GM12878 (cell line): Measurements from ENCODE around the gene ATXN1. TPM values are rescaled to one million over a fixed set of nuclear protein-coding genes. Genes with fewer than 3 reads are reported as not detected.

Source experiments
- ATAC-seq: fragments of 200-7000 bp; cut with Tn5 transposase; 3 replicates; pipeline ENCODE4 v1.9.1; 2020; ENCODE audit warnings: mild to moderate bottlenecking, moderate library complexity
- BruUV-seq: library from RNA; stranded (reverse); fragments of 400-500 nt; replicated peaks from 2 replicates; lab custom pipeline; 2021; lab: Mats Ljungman, UMichigan
- CTCF ChIA-PET: fragments of 300-600 bp; sonication (Branson Sonifier 250); formaldehyde crosslinking; extraction: SDS; loops from one replicate; lab custom pipeline; 2021; ENCODE audit warnings: inconsistent platforms; lab: Yijun Ruan, JAX
- POLR2A ChIA-PET: fragments of 350-600 bp; formaldehyde crosslinking; extraction: SDS; loops from one replicate; lab custom pipeline; 2021; ENCODE audit warnings: inconsistent platforms; lab: Charles Lee
- RAD21 ChIA-PET: fragments of 300-600 bp; sonication (Branson Sonifier 250); formaldehyde crosslinking; loops from one replicate; lab custom pipeline; 2023; ENCODE audit warnings: antibody characterized with exemption; ENCODE audit not compliant: unreplicated experiment; lab: Charles Lee
- SMC1A ChIA-PET: fragments of 300-600 bp; sonication (Branson Sonifier 250); formaldehyde crosslinking; loops from one replicate; lab custom pipeline; 2023; ENCODE audit not compliant: unreplicated experiment, uncharacterized antibody; lab: Charles Lee
- DNase-seq: peaks from one replicate; pipeline ENCODE4 v3.0.0-alpha.2; 2011; ENCODE audit warnings: low read depth, low spot score
- FAIRE-seq: peaks from 3 replicates; lab custom pipeline; 2011; peaks lifted over from hg19 to GRCh38; lab: Jason Lieb, UNC
- H2AFZ ChIP-seq: 2 replicates; pipeline ENCODE4 v1.6.0; 2011; ENCODE audit warnings: low read depth, low read length, control low read depth; ENCODE audit not compliant: control insufficient read depth
- H3K27ac ChIP-seq: 2 replicates; pipeline ENCODE4 v1.5.1; 2011; ENCODE audit warnings: control low read depth; ENCODE audit not compliant: control insufficient read depth, insufficient read depth
- H3K27me3 ChIP-seq, 2 experiments: replicated peaks in 1 of 2; 2 replicates each; pipeline versions ENCODE4 v1.6.0 to v1.6.1; 2011; ENCODE audit warnings: low read length in 1 of 2; ENCODE audit not compliant: control insufficient read depth in 2 of 2, insufficient read depth in 2 of 2
- H3K36me3 ChIP-seq, 2 experiments: 2 replicates each; pipeline ENCODE4 v1.5.1; 2011; ENCODE audit warnings: low read length in 1 of 2; ENCODE audit not compliant: control insufficient read depth in 2 of 2, insufficient read depth in 2 of 2
- H3K4me1 ChIP-seq: 2 replicates; pipeline ENCODE4 v1.6.1; 2011; ENCODE audit warnings: mild to moderate bottlenecking, low read length, moderate library complexity, mixed read lengths; ENCODE audit not compliant: control insufficient read depth, insufficient read depth
- H3K4me2 ChIP-seq: 2 replicates; pipeline ENCODE4 v1.6.0; 2011; ENCODE audit warnings: control low read depth; ENCODE audit not compliant: control insufficient read depth, insufficient read depth
- H3K4me3 ChIP-seq: fragments of 200-600 bp; sonication (generic); 2 replicates; pipeline ENCODE4 v1.5.1; 2016
- H3K79me2 ChIP-seq: 2 replicates; pipeline ENCODE4 v1.6.0; 2011; ENCODE audit warnings: low read length; ENCODE audit not compliant: control insufficient read depth, insufficient read depth
- H3K9ac ChIP-seq: 2 replicates; pipeline ENCODE4 v1.8.0; 2011; ENCODE audit warnings: low read length, control low read depth, mixed read lengths; ENCODE audit not compliant: control insufficient read depth, insufficient read depth
- H3K9me3 ChIP-seq: replicated peaks from 3 replicates; pipeline ENCODE4 v1.5.1; 2011; ENCODE audit warnings: mild to moderate bottlenecking, low read length; ENCODE audit not compliant: control insufficient read depth, insufficient read depth
- H4K20me1 ChIP-seq: 2 replicates; pipeline ENCODE4 v1.6.0; 2011; ENCODE audit not compliant: control insufficient read depth, insufficient read depth
- E2F4 ChIP-seq: IDR thresholded peaks from 2 replicates; pipeline ENCODE4 v1.6.1; 2012; ENCODE audit warnings: low read depth, low read length, improper control_type of control experiment
- LARP7 ChIP-seq: fragments of 450-650 bp; IDR thresholded peaks from 2 replicates; pipeline ENCODE4 v1.6.1; 2017; ENCODE audit warnings: mild to moderate bottlenecking
- SKIL ChIP-seq: fragments of 450-650 bp; IDR thresholded peaks from 2 replicates; pipeline ENCODE4 v1.6.1; 2017; ENCODE audit warnings: mild to moderate bottlenecking, low read depth, inconsistent platforms; ENCODE audit not compliant: poor library complexity, severe bottlenecking
- ZNF687 ChIP-seq: fragments of 450-650 bp; IDR thresholded peaks from 2 replicates; pipeline ENCODE4 v1.6.1; 2017; ENCODE audit warnings: mild to moderate bottlenecking, moderate library complexity
- WGBS: methylation state at CpG from one replicate; pipeline ENCODE4 v1.1.6; 2016; ENCODE audit warnings: low lambda C conversion rate; ENCODE audit not compliant: insufficient replicate concordance, insufficient coverage; ENCODE audit errors: missing lambda C conversion rate; 5-methylcytosine and 5-hydroxymethylcytosine counted together
- in situ Hi-C: fragments of 300-500 bp; cut with MboI; formaldehyde crosslinking; loops from 9 replicates; pipeline ENCODE4 v1.14.3; 2018; ENCODE audit warnings: mixed read lengths
- intact Hi-C: fragments of 100-400 bp; cut with micrococcal nuclease; formaldehyde crosslinking; loops from one replicate; pipeline ENCODE4 v1.14.2; 2022; ENCODE audit not compliant: unreplicated experiment
- polyA plus RNA-seq, 11 experiments: library from polyadenylated mRNA; depleted of rRNA in 4 of 11; unstranded in 6 of 11; stranded (reverse) in 5 of 11; fragments of >200 nt; fragmentation: Nextera tagmentation in 4 of 11; fragmentation: Illumina TruSeq in 1 of 11; extraction: Ambion mirVana in 4 of 11; extraction: Trizol in 1 of 11; gene quantifications; 1 replicate in 1 of 11; 2 replicates in 10 of 11; pipeline versions ENCODE4 v1.2.1 to v1.2.3, GENCODE V29; 2011 to 2016; ENCODE audit warnings: inconsistent platforms in 2 of 11, missing spikeins in 2 of 11, low read depth in 1 of 11
- total RNA-seq, 4 experiments: library from RNA; depleted of rRNA in 3 of 4; stranded (reverse); fragments of >200 nt in 3 of 4; fragmentation: Illumina TruSeq in 1 of 4; extraction: Trizol in 1 of 4; gene quantifications; 2 replicates each; pipeline versions ENCODE4 v1.2.1 to v1.2.3, GENCODE V29; 2013 to 2021

Gene ATXN1
- total and polyA plus RNA-seq, 10 of the 15 experiments (the other 5 are each of a cell fraction or from before 2014, with no cell fraction given): 12.2 to 51.2 (median 20.5) TPM

- Histone ChIP-seq H3K9me3 (no peaks in the 10 kb centered on the region; the same call in 2 of the 3 replicates), H3K27me3 (no peaks in the 10 kb centered on the region), H3K9ac (peak overlapping the region; percentile 48), H3K36me3 (peaks cover 3 to 8% of the 10 kb centered on the region in 2 experiments; a peak in 3 of 4 replicates), H3K4me3 (no peak overlapping the region), H3K4me2 (peak overlapping the region; percentile 36), H3K27ac (peak overlapping the region; percentile 61), H3K4me1 (peaks cover 51% of the 10 kb centered on the region), H2AFZ (no peak overlapping the region), H4K20me1 (no peaks in the 10 kb centered on the region), H3K79me2 (peaks cover 25% of the 10 kb centered on the region)
- no peak for TF ChIP-seq SKIL
- TF ChIP-seq E2F4: no peak
- TF ChIP-seq ZNF687: 0 out of 2 replicates have a peak, but pooled peaks have one; percentile 30
- TF ChIP-seq LARP7: no peak
- POLR2A ChIA-PET: interaction anchor here (1.1 to 3.2 kb wide), 7 partner anchors 9 to 48 kb away, joined by 3 to 36 read pairs (median 4); no protein-coding TSS in a partner anchor
- CTCF ChIA-PET: interaction anchor here (1.1 to 5.3 kb wide), 11 partner anchors 14 to 324 kb away, joined by 3 to 23 read pairs (median 5); no protein-coding TSS in a partner anchor
- WGBS: 100% methylated on average over 3 of the region's 3 CpGs
- no TSS peak for BruUV-seq
- intact Hi-C loops: loop anchor here (2.0 kb wide), 1 partner anchor 33 kb away; no protein-coding TSS in a partner anchor
- DNase-seq (no peak), FAIRE-seq (no peak), ATAC-seq (peak; percentile 49)
- SMC1A ChIA-PET: interaction anchor here (0.8 to 15.6 kb wide), 15 partner anchors 9 to 74 kb away, joined by 3 to 314 read pairs (median 6); no protein-coding TSS in a partner anchor
- in situ Hi-C loops: no loop called here
- RAD21 ChIA-PET: interaction anchor here (0.5 to 9.3 kb wide), 21 partner anchors 9 to 324 kb away, joined by 3 to 99 read pairs (median 5); partner anchors contain the start of gene ATXN1
These were observed 323.3 kb downstream of the ATXN1 start for GRCh38 chr6:16437984-16438383.
